Stimulated activated CD8-positive, alpha-beta memory T cell treated with anti-CD3 and anti-CD28 coated beads, Interleukin-4, amount 100 ng/mL, for 4 hours (primary cell): ENCODE results near the gene DNAJB6.
"Not testable (repeated sequence)": the region's sequence is repeated elsewhere in the genome, so short reads cannot be mapped to it uniquely, and the experiment has no call there.

ENCODE experiments used
- DNase-seq, 2 donors: peaks; one replicate each; pipeline ENCODE4 v3.0.0-alpha.2; 2020; ENCODE audit warnings: low read depth in 2 of 2, low spot score in 1 of 2

The DNAJB6 gene

DNA sequence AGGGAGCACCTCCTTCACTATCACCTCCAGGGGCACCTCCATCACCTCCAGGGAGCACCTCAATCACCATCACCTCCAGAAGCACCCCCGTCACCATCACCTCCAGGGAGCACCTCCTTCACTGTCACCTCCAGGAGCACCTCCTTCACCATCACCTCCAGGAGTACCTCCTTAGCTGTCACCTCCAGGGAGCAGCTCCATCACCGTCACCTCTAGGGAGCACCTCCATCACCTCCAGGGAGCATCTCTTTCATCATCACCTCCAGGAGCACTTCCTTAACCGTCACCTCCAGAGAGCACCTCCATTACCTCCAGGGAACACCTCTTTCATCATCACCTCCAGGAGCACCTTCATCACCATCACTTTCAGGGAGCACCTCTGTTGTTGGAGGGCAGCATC, 103.0 kb downstream of the DNAJB6 start:
- DNase-seq: no peak

DNA sequence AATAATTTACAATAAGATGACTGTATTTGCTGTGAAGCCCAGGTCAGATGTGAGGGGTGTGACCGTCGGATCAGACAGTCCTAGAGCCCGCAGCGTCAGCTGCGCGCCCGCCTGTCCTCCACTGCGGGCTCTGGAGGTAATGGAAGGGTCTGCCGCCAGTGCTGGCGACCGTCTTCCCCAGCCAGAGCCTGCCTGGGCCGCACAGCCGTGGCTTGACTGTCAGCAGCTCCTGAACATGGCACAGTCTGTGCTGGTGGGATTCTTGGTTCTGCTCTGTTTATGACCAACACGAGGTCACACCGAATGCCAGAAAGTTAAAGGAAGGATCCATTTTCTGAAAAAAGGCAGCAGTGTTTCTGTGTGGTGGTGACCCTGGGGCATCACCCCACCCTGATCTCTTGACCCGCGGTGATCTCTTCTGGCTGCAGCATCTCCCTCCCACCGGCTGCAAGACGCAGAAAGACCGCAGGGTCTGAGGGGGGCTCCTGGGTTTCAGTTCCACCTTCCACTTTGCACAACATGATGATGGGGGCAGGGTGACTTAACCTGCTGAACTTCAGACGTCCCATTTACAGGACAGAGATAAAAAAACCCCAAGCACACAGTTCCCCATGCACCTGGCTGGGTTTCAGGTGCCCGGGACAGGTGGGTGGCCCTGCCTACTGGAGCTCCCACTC, 103.7 kb downstream of the DNAJB6 start:
- no peak for DNase-seq

- no peak for DNase-seq
Measured at GRCh38 chr7:157441023-157441399, 104.2 kb downstream of the DNAJB6 start.

DNA sequence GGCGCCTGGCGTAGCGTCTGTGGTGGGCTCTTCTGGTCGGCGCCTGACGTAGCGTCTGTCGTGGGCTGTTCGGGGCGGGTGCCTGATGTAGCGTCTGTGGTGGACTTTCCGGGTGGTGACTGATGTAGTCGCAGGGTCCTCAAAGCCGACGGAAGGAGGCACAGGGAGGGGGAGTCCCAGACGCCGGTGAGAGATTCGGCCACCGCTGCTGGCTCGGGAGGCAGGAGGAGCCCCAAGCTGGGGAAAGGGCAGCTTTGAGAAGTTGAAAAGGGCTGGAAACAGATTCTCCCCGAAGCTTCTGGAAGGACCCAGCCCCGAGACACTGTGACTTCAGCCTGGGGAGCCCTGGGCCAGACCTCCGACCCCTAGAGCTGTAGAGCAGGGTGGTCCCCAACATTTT, 105.7 kb downstream of the DNAJB6 start:
- DNase-seq: no peak

GRCh38 chr7:157442993-157443831, 106.4 kb downstream of the DNAJB6 start:
- no peak for DNase-seq

- DNase-seq: no peak
Measured at GRCh38 chr7:157444011-157444842, 107.4 kb downstream of the DNAJB6 start.

- DNase-seq: no peak
Measured at GRCh38 chr7:157444843-157445135, 108.0 kb downstream of the DNAJB6 start.

GRCh38 chr7:157445246-157445955, 108.6 kb downstream of the DNAJB6 start:
- DNase-seq: no peak

DNA sequence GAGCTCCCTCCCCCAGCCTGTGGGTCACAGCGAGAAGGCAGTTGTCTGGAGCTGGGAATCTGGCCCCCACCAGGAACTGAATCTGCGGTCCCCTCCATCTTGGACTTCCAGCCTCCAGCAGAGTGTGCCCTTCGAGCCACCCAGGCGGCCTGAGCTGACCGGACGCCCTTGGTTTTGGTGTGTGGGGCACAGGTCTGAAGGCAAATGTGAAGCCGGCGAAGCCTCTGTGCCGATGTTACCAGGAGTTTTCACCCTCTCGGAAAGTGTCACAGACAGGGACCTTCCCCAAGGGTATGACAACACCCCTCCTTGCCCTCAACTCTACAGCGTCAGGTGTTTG, 109.1 kb downstream of the DNAJB6 start:
- DNase-seq: no peak

DNA sequence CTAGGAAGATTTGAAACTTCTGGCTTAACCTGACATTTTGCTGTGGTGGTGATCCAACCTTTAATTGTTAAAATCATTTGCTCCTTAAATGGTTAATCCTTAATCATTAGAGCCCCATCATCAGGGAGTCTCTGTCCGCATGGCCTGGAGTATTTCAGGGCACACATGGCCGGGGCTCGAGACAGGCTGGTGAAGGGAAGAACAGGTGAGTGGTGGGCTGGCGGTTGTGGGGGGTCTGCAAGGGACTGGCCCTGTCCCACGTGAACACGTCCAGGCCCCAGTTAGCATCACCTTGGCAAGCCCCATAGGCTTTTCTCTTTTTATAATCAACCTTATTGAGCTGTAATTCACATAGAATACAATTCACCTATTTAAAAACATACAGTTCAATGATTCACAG, 109.5 kb downstream of the DNAJB6 start:
- DNase-seq: no peak

DNA sequence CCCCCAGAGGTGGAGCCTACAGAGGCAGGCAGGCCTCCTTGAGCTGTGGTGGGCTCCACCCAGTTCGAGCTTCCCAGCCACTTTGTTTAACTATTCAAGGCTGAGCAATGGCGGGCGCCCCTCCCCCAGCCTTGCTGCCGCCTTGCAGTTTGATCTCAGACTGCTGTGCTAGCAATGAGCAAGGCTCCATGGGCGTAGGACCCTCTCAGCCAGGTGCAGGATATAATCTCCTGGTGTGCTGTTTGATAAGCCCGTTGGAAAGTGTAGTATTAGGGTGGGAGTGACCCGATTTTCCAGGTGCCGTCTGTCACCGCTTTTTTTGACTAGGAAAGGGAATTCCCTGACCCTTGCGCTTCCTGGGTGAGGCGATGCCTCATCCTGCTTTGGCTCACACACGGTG, 117.2 kb downstream of the DNAJB6 start:
- DNase-seq: not testable (repeated sequence)

GRCh38 chr7:157457355-157458253, 120.8 kb downstream of the DNAJB6 start:
- DNase-seq: no peak

DNA sequence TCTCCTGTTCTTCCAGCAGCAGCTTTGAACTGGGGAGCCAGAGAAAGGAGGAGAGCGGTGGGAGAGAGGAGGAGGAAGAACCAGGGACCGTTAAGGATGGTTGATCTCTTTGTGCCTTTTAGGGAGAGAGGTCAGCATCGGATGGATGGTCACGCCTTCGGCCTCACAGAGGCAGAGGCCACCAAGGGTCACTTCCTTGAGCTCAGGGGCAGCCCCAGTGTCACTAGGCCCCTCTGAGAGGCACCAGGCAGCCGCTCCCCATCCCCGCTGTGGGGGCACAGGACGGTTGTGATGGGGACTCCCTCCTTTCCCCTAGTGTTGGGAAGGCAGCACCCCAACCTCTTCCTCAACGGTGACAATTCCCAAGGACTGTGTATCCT, 121.4 kb downstream of the DNAJB6 start:
- DNase-seq: no peak

DNA sequence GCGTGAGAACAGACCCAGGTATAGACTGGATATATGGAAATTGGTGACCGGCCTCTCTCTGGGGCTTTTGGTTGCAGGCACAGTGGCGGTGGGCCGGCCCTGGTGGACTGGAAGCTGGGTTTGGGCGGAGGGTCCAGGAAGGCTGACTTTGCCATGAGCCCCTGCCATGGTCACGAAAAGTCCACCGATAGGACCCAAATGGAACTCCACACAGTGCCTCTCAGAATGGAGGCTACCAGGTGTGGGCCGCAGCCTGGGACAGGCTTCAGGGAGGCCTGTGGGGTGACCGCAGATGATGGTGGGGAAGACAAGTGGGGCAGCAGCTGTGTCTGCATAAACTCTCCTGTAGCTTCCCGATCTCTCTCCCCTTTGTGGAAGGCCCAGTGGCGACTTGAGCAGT, 123.2 kb downstream of the DNAJB6 start:
- no peak for DNase-seq

DNA sequence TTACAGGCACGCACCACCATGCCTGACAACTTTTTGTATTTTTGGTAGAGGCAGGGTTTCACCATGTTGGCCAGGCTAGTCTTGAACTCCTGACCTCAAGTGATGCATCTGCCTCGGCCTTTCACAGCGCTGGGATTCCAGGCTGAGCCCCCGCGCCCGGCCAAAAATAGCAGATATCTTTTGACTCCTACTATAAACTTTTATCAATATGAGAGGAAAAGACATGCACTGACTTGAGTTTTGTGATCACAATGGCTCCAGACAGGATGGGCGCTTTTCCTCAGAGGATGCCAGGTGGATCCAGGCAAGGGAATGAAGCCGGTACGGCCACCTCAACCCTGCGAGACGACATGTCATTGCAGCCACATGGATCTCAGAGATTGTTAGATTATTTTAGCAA, 123.9 kb downstream of the DNAJB6 start:
- DNase-seq: no peak

DNA sequence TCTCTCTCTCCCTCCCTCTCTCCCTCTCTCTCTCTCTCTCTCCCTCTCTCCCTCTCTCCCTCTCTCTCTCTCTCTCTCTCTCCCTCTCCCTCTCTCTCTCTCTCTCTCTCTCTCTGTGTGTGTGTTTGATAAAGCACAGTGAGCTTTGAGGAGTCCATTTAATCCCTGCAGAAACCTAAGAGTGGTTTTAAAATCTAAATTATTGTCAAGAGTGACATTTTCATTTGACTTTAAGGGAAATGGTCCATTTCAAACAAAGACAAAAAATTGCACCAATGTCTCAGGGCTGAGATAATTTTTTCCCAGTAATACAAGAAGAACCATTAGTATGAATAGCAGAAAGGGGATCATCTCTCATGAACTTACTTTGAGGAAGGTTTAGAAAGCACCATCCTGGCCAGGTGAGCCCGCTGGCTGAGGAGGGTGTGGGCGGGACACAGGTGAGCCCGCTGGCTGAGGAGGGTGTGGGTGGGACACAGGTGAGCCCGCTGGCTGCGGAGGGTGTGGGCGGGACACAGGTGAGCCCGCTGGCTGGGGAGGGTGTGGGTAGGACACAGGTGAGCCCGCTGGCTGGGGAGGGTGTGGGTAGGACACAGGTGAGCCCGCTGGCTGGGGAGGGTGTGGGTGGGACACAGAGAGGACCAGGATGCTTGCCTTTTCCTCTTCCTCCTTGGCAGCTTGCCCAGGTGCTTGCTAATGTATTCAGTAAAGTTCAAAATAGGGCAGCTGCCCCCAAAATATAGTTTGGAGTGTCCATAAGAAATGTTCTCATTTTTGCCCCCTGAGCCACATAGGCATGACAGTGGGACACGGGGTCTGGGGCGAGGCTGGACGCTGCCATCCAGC, 125.0 kb downstream of the DNAJB6 start:
- no peak for DNase-seq

DNA sequence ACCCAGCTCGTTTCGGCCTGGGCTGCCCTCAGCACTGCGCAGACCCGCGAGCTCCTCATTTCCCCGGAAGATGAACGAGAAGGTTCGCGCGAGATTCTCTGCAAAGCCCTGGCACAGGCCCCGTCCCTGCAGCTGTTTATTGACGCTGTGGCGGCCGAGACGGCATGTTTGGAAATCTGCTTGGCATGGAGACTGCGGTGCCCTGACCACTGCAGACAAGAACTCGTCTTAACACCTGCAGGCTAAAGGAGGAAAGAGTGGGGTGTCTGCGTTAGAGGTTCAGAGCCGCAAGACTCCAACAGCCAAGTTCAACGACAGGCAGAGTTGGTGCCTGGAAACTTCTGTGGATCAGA, 125.6 kb downstream of the DNAJB6 start:
- no peak for DNase-seq

DNA sequence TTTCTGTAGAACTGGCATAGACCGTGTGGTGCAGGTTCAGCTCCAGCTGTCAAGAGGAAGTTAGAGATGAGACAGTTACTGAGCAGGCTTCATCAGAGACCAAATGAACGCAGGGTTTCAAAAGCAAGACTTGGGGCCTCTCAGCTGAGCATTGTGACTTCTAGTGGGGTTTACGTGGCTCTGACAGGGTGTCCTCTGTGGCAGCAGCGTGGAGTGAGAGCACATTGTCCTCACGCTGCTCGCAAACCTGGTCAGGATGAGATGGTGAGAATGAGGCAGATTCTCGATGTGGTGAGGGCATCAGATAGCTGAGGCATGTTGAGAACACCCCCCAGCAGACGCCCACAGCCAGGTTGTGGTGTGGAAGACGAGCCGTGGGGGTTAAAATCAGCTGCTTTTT, 126.0 kb downstream of the DNAJB6 start:
- DNase-seq: no peak

DNA sequence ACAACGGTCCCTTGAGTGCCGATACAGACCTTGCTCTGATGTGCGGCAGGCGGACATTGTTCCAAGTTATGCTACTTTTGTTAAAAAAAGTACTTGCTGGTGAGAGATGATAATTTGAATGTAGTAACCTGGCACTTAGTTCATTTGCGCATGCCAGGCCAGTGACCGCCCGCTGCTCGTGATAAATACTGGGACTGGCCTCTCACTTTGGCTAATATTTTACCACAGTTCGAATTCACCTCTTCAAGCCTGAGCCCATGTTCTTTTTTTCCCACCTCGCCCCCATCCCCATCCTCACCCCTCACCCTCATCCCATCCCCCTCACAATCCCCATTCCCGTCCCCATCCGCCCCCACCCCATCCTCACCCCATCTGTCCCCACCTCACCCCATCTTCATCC, 126.4 kb downstream of the DNAJB6 start:
- DNase-seq: no peak
